ENCODE data around the gene GPR4.

The GPR4 gene

GRCh38 chr19:45547211-45547770, 54.7 kb downstream of the GPR4 start:
- DNase-seq, result no peak

- no peak for DNase-seq
Measured at GRCh38 chr19:45542234-45542668, 59.8 kb downstream of the GPR4 start.

Measured in NK-92 treated with Interleukin-12 subunit alpha and Interleukin-12 subunit beta, amount 100 ng/mL, for 24 hours (cell line).